GM12892 (cell line): ENCODE data around the gene CST8.

ENCODE experiments used
- POLR2A ChIP-seq: IDR thresholded peaks from 2 replicates; pipeline ENCODE4 v1.6.1; 2011; ENCODE audit warnings: low read depth, low read length, control low read depth
- POLR2AphosphoS5 ChIP-seq: IDR thresholded peaks from 2 replicates; pipeline ENCODE4 v1.6.1; 2011; ENCODE audit warnings: low read depth, low read length, control low read depth
- TAF1 ChIP-seq: IDR thresholded peaks from 2 replicates; pipeline ENCODE4 v1.6.1; 2011; ENCODE audit warnings: low read depth, mild to moderate bottlenecking, control low read depth, low read length, borderline replicate concordance

DNA sequence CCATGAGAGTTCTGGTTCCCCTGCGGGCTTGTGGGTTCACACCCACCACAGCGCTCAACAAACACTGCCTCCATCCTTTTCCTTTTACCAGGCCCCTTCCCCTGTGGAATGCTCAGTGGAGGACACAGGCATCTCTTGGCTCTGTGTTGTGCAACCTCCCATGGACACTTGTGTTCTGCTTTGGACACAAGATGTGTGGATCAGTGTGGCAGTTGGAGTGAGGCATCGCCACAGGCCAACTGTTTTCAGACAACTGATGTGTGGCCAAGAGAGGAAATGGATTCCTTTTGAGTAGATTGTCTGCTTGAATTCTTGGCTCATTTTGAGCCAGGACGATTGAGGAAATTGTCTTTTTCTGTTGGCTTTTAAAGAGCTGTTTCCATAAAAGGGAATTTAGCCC lies 26.8 kb downstream of the CST8 start:
- TF ChIP-seq TAF1, result no peak
- TF ChIP-seq POLR2A, result no peak
- TF ChIP-seq POLR2AphosphoS5, result no peak
